ENCODE results near the gene UBA52.

The UBA52 gene

DNA sequence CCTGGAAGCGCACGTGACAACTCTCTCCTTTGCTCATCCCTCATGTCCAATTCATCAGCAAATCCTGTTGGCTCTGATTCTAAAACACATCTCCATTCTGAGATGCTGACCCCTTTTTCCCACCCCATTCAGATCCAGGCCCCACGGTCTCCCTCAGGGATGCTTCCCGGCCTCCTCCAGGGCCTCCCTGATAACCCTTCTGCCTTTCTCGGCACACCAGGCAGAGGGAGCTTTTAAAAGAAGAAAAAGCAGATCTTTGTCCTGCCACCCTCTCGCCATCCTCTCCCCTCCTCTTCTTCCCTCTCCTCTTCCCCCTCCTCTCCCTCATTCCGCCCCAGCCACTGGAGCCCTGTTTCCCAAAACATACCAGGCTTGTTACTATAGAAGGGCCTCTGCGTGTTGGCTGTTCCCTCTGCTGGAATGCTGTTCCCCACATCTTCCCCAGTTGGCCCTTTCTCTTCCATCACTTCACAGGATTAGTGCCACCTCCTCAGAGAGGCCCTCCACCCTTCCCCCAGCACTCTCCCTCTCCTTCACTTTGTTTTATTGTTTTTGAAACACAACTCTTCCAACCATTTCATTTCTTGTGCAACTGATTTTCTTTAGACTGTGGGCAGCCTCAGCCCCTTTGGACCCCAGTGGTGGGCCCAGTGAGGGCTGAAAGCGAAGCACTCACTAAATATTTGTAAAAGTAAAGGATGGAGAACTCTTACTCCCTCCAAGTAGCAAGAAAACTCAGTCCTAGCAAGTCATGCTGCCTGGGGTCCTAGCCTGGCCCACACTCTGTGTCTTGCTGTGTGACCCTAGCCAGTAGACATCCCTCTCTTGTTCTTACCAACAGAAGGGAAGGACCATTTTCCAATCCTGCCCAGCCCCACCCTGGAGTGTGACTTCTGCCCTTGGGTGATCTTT lies 37.4 kb downstream of the UBA52 start:
- no peak for DNase-seq

DNA sequence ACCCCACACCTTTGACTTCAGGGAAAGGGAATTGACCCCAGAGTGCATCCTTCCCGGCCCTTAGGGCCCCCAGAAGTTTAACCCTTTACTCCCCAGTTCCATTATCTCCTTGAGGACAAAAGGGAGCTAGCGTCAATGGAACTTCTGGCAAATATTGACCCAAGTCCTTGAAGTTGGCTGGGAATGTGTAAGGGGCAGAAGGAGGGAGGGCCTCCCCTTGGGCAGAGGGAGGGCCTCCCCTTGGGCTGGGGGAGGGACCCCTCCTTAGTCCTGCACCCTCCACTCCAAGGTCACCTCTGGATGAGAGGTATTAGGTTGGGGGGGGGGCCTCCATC lies 38.0 kb downstream of the UBA52 start:
- no peak for DNase-seq

DNA sequence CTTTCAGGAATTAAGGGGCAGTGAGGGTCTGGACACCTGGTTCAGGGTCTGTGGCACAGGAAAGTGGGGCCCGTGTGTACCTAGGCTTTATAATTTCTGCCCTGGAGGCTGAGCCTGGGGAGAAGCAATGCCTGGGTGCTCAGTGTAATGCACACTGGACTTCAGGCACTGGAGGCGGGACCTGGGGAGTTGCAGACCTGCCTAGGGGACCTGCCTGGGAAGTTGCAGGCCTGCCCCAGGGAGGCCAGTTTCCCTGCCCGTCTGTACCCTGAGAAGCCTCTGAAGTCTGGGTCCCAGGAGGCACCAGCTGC lies 38.5 kb downstream of the UBA52 start:
- DNase-seq: no peak

DNA sequence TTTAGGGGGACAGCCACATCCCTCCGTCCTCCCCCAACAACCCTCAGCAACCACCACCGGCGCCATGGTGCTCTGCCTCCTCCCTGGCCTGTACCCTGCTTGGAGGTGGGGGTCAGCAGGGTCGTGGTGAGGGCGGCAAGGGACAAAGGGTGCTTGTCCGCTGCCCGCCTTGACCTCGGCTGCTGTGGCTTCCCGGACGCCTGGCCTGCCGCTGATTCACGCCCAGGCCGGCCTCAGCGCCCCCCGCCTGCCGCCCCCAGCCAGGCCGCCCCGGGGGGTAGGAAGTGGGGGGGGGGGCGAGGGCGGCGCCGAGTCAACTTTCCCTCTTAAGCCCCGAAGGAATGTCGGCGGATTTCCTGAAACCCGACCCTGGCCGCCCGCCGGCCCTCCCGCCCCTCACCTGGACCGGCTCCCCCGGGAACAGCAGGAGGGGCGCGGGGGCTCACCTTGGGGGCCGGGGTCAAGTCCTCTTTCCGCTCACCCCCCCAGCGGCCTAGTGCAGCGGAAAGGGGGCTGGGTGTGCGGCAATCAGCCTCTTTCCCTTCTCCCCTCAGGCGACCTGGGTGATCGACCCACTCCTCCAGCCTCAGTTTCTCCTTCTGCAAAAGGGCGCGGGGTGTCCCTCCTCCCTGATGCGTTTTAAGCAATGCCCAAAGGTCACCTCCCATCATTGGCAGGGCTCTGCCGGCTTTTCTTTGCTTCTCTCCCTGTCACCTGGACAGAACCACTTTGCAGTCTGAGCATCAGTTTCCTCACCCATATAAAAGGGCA lies 39.1 kb downstream of the UBA52 start:
- DNase-seq: no peak

DNA sequence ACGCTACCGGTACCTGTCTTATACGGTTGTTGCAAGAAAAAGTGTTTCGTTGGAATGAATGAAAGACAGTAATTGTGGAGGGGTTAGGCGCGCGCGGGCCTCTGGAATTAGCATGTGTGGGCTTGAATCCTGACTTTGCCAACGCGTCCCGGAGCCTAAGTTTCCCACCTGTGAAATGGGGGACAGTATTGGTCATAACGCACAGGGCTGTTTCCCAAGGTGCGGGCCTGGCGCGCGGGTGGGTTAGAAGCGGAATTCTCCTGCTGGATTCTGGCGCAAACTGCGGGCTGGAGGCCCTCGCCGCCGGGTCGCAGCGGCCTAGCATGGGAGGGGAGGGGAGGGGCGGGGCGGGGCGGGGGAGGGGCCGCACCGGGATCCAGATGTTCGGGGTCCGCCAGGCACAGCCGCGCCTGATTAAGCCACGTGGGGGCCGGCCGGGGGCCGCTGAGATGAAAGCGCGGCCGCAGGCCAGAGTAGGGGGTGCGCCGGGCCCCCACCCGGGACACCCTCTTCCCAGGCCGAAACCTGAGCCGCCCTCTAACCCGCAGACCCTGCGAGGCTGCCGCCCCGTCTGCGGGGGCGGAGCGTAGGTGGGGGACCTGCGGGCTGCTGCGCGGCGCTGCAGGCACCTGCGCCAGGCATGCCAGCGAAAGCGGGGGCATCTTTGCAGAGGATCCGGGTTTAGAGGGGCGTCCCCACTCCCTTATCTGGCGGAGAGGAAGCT lies 39.8 kb downstream of the UBA52 start:
- no peak for DNase-seq

DNA sequence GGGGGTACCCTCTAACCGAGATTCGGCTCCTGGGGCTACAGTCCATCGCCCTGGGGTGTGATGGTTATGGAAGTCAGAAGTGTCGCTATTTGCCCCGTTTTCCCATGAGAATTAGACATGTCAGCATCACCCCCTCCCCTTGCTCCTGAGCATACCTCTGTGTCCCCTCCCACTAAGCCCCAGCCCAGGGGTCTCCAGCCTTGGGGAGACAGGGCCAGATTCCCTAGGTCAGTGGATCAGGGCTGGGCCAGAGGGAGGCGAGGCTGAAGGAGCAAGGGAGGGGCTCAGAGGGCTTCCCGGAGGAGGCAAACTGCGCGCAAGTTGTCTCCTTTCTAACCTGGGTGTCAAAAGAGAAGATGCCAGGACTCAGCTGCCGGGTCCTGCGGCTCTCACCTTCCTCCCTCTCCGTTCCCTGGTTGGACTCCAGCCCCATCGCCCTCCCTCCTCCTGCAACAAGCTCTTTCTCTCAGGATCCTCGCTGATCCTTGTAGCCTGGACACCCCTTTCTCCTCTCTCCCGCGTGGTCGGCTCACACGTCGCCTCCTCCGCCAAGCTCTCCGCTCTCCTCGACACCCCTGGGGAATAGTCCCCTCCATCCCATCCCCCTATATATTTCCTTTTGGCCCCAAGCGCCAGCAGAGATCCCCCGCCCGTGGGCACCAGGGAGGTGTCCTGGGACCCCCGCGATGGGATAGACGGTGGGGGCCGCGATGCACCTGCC lies 40.6 kb downstream of the UBA52 start:
- DNase-seq: no peak

DNA sequence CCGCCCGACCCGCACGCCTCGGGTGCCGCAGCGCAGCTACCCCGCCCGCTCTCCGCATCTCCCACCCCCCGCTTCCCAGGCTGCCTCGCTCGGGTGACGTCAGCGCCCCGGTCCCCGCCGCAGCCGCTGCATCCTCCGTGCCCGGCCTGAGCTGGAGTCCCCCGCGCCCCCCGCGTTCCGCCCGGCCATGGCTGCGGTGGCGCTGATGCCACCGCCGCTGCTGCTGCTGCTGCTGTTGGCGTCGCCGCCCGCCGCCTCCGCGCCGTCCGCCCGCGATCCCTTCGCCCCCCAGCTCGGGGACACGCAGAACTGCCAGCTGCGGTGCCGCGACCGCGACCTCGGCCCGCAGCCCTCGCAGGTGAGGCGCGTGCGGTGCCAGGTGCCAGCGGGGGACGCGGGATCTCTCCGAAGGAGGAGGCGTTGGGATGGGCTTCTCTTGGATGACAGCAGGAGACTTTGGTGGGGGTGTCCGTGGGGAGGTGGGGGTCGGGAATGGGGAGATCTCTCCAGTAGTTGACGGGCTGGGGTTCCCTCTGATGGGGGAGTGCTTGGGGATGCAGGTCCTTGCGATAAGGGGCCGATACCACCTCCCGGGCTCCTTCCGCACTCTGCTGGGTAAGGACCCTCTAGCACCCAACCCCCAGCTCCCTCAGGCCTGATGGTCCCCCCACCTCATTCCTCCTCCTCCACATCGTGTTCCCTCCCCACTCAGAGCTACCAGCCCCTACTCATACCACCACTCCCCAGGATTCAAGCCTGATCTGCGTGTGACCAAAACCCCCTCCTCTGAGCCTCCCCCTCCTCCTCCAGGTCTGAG lies 41.3 kb downstream of the UBA52 start, which contains the start of gene TMEM59L:
Gene TMEM59L (plus strand): TSS at position 99 of the 817 bp plus-strand sequence. CDS start 89 bp downstream, at position 188.
- no peak for DNase-seq

DNA sequence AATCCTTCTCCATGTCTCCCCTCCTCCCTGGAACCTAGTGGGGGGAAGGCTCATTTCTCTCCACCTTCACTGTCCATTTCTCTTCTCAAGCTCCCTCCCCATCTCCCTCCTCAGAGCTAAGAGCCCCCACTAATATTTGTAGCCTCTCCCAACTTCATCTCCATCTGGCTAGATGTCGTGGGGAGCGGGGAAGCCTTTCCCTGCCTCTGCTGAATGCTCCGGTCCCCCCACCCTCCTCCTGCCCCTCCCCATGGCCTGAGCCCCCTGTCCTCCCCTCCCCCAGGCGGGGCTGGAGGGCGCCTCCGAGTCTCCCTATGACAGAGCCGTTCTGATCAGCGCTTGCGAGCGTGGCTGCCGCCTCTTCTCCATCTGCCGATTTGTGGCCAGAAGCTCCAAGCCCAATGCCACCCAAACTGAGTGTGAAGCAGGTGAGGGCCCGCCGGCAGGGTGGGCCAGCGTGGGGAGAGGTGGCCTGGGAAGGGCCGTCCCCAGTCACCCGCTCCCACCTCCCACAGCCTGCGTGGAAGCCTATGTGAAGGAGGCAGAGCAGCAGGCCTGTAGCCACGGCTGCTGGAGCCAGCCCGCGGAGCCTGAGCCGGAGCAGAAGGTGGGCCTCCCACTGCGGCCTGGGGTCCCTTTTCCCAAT lies 42.1 kb downstream of the UBA52 start:
- no peak for DNase-seq

DNA sequence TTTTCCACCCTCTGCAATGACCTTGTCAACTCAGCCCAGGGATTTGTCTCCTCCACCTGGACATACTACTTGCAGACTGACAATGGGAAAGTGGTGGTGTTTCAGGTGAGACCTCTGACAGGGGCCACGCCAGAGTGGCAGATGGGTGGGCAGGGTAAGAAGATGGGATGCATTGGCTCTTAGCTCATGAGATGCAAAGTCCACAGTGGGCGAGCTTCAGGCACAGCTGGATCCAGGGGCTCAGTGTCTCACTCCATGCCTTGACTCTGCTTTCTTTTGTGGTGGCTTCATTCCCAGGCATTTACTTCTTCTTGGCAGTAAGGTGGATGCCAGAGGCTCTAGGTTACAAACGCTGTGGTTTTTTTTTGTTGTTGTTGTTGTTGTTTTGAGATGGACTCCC lies 44.4 kb downstream of the UBA52 start:
- DNase-seq: no peak

DNA sequence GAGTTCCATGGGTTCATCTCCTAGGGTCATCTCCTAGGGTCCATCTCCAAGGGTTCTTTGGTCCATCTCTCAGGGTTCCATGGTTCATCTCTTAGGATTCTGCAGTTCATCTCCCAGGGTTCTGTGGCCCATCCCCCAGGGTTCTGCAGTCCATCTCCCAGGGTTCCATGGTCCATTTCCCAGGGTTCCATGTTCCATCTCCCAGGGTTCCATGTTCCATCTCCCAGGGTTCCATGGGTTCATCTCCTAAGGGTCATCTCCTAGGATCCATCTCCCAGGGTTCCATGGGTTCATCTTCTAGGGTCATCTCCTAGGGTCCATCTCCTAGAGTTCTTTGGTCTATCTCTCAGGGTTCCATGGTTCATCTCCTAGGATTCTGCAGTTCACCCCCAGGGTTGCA lies 45.9 kb downstream of the UBA52 start:
- no peak for DNase-seq

DNA sequence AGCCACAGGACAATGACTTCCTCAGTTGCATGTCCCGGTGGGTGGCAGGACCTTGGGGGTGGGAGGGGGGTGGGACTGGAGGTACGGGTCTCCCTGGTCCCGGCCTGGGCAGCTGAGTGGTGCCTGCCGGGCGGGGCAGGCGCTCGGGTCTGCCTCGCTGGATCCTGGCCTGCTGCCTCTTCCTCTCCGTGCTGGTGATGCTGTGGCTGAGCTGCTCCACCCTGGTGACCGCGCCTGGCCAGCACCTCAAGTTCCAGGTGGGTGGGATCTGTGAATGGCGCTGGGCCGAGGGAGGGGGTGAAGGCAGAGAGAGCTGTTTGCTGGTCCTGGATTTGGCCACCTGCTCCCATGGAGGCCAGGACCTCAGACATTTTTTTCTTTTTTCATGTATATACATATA lies 46.6 kb downstream of the UBA52 start:
- DNase-seq: no peak

DNA sequence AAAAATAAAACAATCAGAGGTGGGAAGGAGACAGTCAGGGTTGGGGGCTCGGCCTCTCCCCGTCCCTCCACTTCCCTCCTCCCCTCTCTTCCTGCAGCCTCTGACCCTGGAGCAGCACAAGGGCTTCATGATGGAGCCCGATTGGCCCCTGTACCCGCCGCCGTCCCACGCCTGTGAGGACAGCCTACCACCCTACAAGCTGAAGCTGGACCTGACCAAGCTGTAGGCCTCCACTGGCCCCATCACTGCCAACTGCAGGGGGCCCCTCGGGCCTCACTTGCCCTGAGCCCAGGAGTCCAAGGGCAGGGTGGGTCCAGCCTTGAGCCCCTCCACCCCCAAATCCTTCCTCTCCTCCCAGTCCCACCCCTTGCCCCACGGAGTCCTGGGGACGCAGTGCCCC lies 48.7 kb downstream of the UBA52 start:
- no peak for DNase-seq

DNA sequence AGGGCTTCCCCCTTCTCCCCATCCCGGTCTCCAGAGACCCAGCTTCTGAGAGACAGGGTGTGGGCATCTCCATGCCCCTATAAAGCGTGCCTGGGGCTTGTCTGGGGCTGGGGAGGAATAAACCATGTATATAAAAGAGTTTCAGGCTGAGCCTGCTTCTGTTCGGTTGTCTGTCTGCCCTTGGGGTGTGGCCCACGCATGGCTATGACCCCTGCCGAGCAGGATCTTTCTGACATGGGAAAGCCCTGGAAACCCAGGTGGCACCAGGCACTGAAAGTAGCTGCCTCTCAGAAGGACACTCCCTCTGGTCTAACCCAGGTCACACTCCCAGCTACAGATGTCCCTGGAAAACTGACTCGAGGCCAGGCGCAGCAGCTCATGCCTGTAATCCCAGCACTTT lies 49.2 kb downstream of the UBA52 start:
- DNase-seq: no peak

DNA sequence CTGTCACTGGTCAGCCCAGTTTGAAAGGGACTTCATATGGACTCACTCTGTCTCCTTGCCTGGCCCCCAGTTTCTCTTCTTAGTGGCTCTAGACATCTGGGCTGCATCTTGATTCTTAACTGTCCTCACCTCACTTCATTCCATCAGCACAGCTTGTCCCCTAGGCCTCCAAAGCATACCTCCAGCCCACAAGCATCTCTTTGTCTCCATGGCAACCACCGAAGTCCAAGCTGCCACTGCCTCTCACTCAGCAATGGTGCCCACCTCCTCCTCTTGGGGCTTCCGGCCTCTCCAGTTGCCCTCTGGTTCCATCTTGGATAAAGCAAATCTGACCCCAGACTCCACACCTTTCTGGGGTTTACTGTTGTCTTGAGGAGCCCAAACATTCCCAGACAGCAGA lies 55.2 kb downstream of the UBA52 start:
- DNase-seq: no peak

Measured in femur (tissue), 1 donor.